ENCODE measurements around the gene FGD5.

Gene FGD5

DNA sequence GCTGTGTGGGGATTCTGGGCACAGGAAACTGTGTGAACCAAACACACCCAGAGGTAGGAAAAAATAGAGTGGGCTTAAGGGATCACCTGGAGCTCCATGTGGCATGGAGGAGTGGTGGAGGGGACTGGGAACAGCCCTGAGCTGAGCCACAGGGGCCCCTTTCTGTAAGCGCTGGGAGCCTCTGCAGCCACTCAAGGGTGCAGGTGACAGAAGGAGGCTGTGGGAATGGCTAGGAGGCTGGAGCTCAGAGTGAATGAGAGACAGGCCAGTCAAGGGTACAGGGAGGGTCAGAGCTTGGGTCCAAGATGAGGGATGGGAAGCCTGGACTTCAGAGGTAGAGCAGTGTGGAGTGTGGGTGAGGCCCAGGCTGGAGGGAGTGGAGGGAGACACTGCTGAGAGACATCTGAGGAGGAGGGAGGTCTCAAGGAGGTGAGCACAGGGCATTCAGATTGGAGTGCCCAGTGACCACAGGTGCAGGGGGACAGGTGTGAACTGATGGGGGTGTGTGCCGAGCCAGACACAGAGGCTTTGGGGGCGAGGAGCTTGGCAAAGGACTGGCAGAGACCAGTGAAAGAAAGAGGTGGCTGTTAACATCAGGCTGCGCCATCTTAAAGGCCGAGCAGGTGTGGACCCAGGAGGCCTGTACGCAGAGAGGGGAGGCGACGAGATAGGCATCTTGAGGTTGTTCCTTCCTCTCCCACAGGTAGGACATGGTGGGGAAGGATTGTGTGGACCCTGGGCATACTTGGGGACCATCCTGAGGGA is 56.8 kb downstream of the FGD5 start:
- no peak overlapping the region for H3K9ac ChIP-seq (ENCODE audit: low read depth, low read length)
- no peaks in the 10 kb centered on the region for H3K9me3 ChIP-seq (ENCODE audit: insufficient read depth, low read depth, low read length)
- no peak overlapping the region for H3K4me3 ChIP-seq (ENCODE audit: low read length)
- H3K27me3 ChIP-seq (ENCODE audit: insufficient read depth, low read length) = no peaks in the 10 kb centered on the region
- no peaks in the 10 kb centered on the region for H3K36me3 ChIP-seq (ENCODE audit: insufficient read depth, low read depth, low read length)
- H3K27ac ChIP-seq (ENCODE audit: low read length) = no peak overlapping the region
- no peaks in the 10 kb centered on the region; the same call in 1 of the 2 replicates for H3K4me1 ChIP-seq (ENCODE audit: insufficient read depth, low read length)

DNA sequence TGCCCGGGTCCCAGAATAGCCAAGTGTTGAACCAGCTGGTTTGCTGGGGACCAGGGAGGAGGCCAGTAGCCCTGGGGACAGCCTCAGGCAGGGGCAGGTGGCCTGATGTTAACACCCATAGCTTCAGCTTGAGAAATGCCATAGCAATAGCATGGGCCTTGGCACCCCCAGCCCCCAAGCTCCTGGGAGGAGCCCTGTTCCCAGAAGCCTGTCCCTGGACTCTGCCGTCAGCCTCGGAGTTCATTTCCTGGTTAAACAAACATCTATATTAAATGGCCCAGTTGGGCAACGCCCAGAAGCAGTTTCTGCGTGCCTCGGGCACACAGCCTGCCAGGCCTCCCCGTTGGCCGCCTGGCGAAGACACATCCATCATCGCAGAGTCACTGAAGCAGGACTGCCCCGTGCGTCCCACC is 58.2 kb downstream of the FGD5 start:
- no peaks in the 10 kb centered on the region for H3K36me3 ChIP-seq (ENCODE audit: insufficient read depth, low read depth, low read length)
- no peak overlapping the region for H3K4me3 ChIP-seq (ENCODE audit: low read length)
- H3K27me3 ChIP-seq (ENCODE audit: insufficient read depth, low read length) = no peaks in the 10 kb centered on the region
- H3K9ac ChIP-seq (ENCODE audit: low read depth, low read length) = no peak overlapping the region
- H3K27ac ChIP-seq (ENCODE audit: low read length) = no peak overlapping the region
- no peaks in the 10 kb centered on the region for H3K9me3 ChIP-seq (ENCODE audit: insufficient read depth, low read depth, low read length)
- no peaks in the 10 kb centered on the region; the same call in 1 of the 2 replicates for H3K4me1 ChIP-seq (ENCODE audit: insufficient read depth, low read length)

GRCh38 chr3:14877469-14877868 is 58.7 kb downstream of the FGD5 start:
- no peaks in the 10 kb centered on the region; the same call in 1 of the 2 replicates for H3K4me1 ChIP-seq (ENCODE audit: insufficient read depth, low read length)
- no peaks in the 10 kb centered on the region for H3K9me3 ChIP-seq (ENCODE audit: insufficient read depth, low read depth, low read length)
- no peak overlapping the region for H3K9ac ChIP-seq (ENCODE audit: low read depth, low read length)
- no peaks in the 10 kb centered on the region for H3K36me3 ChIP-seq (ENCODE audit: insufficient read depth, low read depth, low read length)
- H3K27ac ChIP-seq (ENCODE audit: low read length) = no peak overlapping the region
- no peaks in the 10 kb centered on the region for H3K27me3 ChIP-seq (ENCODE audit: insufficient read depth, low read length)
- no peak overlapping the region for H3K4me3 ChIP-seq (ENCODE audit: low read length)

DNA sequence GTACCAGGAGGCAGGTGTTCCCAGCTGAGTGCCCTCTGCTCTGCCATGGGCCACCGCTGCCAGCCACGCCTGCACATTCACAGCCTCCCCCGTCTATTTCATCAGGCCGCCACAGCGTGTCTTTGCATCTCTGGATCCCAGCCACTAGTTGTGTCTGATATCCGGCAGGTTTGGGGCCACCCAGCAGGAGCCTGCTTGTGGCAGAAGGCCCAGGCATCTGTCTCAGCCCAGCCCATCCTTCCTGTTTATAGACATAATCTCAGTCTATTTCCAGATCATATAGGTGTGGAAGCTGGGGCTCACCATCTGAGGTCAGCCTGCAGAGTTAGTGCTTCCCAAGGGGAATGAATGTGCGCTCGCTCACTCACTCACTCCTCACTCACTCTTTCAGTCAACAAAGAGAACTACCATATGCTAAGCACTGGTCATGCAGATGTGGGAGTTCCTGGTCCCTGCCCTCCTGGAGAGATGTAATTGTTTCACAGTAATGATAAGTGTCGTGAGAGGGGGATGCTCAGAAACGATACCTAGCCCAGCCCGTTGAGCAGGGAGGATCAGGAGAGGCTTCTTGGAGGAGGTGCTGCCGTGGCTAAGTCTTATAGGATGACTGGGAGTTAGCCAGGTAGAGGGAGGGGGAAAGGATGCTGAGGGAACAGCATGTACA is 60.6 kb downstream of the FGD5 start:
- no peak overlapping the region for H3K9ac ChIP-seq (ENCODE audit: low read depth, low read length)
- H3K27me3 ChIP-seq (ENCODE audit: insufficient read depth, low read length) = no peaks in the 10 kb centered on the region
- H3K9me3 ChIP-seq (ENCODE audit: insufficient read depth, low read depth, low read length) = no peaks in the 10 kb centered on the region
- no peak overlapping the region for H3K27ac ChIP-seq (ENCODE audit: low read length)
- no peaks in the 10 kb centered on the region for H3K36me3 ChIP-seq (ENCODE audit: insufficient read depth, low read depth, low read length)
- no peak overlapping the region for H3K4me3 ChIP-seq (ENCODE audit: low read length)
- H3K4me1 ChIP-seq (ENCODE audit: insufficient read depth, low read length) = no peaks in the 10 kb centered on the region; the same call in 1 of the 2 replicates

- no peaks in the 10 kb centered on the region for H3K27me3 ChIP-seq (ENCODE audit: insufficient read depth, low read length)
- H3K27ac ChIP-seq (ENCODE audit: low read length) = no peak overlapping the region
- H3K4me1 ChIP-seq (ENCODE audit: insufficient read depth, low read length) = no peaks in the 10 kb centered on the region; the same call in 1 of the 2 replicates
- H3K4me3 ChIP-seq (ENCODE audit: low read length) = no peak overlapping the region
- no peaks in the 10 kb centered on the region for H3K9me3 ChIP-seq (ENCODE audit: insufficient read depth, low read depth, low read length)
- no peak overlapping the region for H3K9ac ChIP-seq (ENCODE audit: low read depth, low read length)
- H3K36me3 ChIP-seq (ENCODE audit: insufficient read depth, low read depth, low read length) = no peaks in the 10 kb centered on the region
Observed at GRCh38 chr3:14880447-14881106, 61.8 kb downstream of the FGD5 start.

DNA sequence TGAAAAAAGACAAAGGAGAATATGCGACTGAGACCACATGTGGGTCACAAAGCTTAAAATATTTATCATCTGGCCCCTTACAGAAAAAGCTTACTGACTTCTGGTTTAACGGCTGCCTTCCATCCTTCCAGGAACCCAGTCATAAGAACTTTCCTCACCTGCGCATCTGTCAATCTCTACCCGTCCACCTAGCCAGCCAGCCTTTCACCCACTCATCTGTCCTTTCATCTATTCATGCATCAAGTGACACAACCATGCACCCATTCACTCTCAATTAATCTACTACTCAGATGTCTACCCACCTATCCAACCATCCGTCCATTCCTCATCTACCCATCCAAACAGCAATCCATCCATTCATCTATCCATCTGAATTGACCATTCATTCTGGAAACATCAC is 64.5 kb downstream of the FGD5 start:
- no peaks in the 10 kb centered on the region for H3K36me3 ChIP-seq (ENCODE audit: insufficient read depth, low read depth, low read length)
- H3K9me3 ChIP-seq (ENCODE audit: insufficient read depth, low read depth, low read length) = no peaks in the 10 kb centered on the region
- H3K9ac ChIP-seq (ENCODE audit: low read depth, low read length) = no peak overlapping the region
- H3K27me3 ChIP-seq (ENCODE audit: insufficient read depth, low read length) = no peaks in the 10 kb centered on the region
- no peak overlapping the region for H3K27ac ChIP-seq (ENCODE audit: low read length)
- H3K4me3 ChIP-seq (ENCODE audit: low read length) = no peak overlapping the region
- H3K4me1 ChIP-seq (ENCODE audit: insufficient read depth, low read length) = no peaks in the 10 kb centered on the region; the same call in 1 of the 2 replicates

DNA sequence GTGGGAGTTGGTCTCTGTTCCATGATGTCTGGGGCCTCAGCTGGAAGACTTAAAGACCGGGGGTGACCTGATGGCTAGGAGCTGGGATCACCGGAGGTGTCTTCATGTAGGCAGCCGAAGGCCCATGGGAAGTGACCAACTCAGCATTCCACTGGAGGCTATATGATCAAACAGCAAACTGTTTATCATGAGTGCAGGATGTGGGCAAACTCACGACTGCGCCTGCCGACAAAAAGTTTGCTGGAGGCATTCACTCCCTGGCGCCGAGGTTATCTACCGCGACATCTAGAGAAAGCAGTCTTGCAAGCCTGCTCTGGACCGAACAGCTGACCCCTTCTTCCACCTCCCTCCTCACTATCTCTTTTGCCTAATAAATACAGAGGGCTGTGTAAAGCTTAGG is 65.9 kb downstream of the FGD5 start:
- Histone ChIP-seq H3K4me1 (ENCODE audit: insufficient read depth, low read length) (no peaks in the 10 kb centered on the region; the same call in 1 of the 2 replicates), H3K9ac (ENCODE audit: low read depth, low read length) (no peak overlapping the region), H3K9me3 (ENCODE audit: insufficient read depth, low read depth, low read length) (no peaks in the 10 kb centered on the region), H3K4me3 (ENCODE audit: low read length) (no peak overlapping the region), H3K27me3 (ENCODE audit: insufficient read depth, low read length) (no peaks in the 10 kb centered on the region), H3K36me3 (ENCODE audit: insufficient read depth, low read depth, low read length) (no peaks in the 10 kb centered on the region), H3K27ac (ENCODE audit: low read length) (no peak overlapping the region)

DNA sequence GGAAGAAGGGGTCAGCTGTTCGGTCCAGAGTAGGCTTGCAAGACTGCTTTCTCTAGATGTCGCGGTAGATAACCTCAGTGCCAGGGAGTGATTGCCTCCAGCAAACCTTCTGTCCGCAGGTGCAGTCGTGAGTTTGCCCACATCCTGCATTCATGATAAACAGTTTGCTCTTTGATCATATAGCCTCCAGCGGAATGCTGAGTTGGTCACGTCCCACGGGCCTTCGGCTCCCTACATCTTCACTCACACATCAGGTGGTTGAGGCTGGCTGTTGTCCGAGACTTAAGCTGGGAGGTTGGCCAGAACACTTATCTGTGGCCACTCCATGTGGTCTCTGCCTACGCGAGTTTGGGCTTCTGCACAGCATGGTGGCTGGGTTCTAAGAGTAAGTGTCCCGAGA is 66.5 kb downstream of the FGD5 start:
- Histone ChIP-seq H3K4me1 (ENCODE audit: insufficient read depth, low read length) (no peaks in the 10 kb centered on the region), H3K9ac (ENCODE audit: low read depth, low read length) (no peak overlapping the region), H3K9me3 (ENCODE audit: insufficient read depth, low read depth, low read length) (no peaks in the 10 kb centered on the region), H3K27me3 (ENCODE audit: insufficient read depth, low read length) (no peaks in the 10 kb centered on the region), H3K27ac (ENCODE audit: low read length) (no peak overlapping the region), H3K36me3 (ENCODE audit: insufficient read depth, low read depth, low read length) (no peaks in the 10 kb centered on the region), H3K4me3 (ENCODE audit: low read length) (no peak overlapping the region)

- Histone ChIP-seq H3K4me3 (ENCODE audit: low read length) (no peak overlapping the region), H3K9ac (ENCODE audit: low read depth, low read length) (no peak overlapping the region), H3K27me3 (ENCODE audit: insufficient read depth, low read length) (no peaks in the 10 kb centered on the region), H3K9me3 (ENCODE audit: insufficient read depth, low read depth, low read length) (no peaks in the 10 kb centered on the region), H3K36me3 (ENCODE audit: insufficient read depth, low read depth, low read length) (no peaks in the 10 kb centered on the region), H3K4me1 (ENCODE audit: insufficient read depth, low read length) (no peaks in the 10 kb centered on the region), H3K27ac (ENCODE audit: low read length) (no peak overlapping the region)
Observed at GRCh38 chr3:14886101-14886500, 67.3 kb downstream of the FGD5 start.

DNA sequence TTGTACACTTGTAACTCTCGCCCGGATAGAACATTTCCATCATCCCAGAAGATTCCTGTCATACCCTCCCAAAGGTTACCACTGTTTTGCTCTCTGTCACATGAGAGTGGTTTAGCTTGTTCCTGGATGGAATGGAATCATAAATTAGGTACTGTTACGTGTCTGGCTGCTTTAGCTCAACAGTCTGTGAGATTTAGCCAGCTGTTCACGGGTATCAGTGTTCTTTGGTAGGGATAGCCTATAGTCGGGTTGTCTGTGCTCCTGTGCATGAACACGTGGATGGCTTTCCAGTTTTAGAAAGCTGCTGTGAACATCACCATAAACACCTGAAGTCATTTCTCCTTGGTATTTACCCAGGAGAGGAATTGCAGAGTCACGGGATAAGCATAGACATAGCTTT is 70.4 kb downstream of the FGD5 start:
- no peaks in the 10 kb centered on the region for H3K4me1 ChIP-seq (ENCODE audit: insufficient read depth, low read length)
- no peaks in the 10 kb centered on the region for H3K9me3 ChIP-seq (ENCODE audit: insufficient read depth, low read depth, low read length)
- no peaks in the 10 kb centered on the region for H3K27me3 ChIP-seq (ENCODE audit: insufficient read depth, low read length)
- no peaks in the 10 kb centered on the region for H3K36me3 ChIP-seq (ENCODE audit: insufficient read depth, low read depth, low read length)
- H3K9ac ChIP-seq (ENCODE audit: low read depth, low read length) = no peak overlapping the region
- no peak overlapping the region for H3K4me3 ChIP-seq (ENCODE audit: low read length)
- no peak overlapping the region for H3K27ac ChIP-seq (ENCODE audit: low read length)

DNA sequence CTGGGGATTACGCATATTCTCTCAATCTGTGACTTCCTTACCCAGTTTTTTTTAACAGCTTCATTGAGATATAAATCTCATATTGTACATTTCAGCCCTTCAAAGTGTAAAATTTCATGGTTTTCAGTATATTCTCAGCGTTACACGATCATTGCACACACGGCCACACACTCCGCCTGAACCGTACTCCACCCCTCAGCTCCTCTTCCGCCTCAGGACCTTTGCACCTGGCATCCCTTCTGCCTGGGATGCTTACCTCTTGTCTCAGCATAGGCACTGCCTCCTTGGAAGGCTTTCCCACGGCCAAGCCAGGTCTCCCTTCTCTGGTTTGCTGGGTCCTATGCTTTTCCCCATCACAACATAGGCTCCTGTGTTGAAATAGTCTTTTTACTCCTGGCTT is 71.2 kb downstream of the FGD5 start:
- Histone ChIP-seq H3K36me3 (ENCODE audit: insufficient read depth, low read depth, low read length) (no peaks in the 10 kb centered on the region), H3K4me3 (ENCODE audit: low read length) (no peak overlapping the region), H3K9me3 (ENCODE audit: insufficient read depth, low read depth, low read length) (no peaks in the 10 kb centered on the region), H3K27me3 (ENCODE audit: insufficient read depth, low read length) (no peaks in the 10 kb centered on the region), H3K27ac (ENCODE audit: low read length) (no peak overlapping the region), H3K9ac (ENCODE audit: low read depth, low read length) (no peak overlapping the region), H3K4me1 (ENCODE audit: insufficient read depth, low read length) (no peaks in the 10 kb centered on the region)

- Histone ChIP-seq H3K9me3 (ENCODE audit: insufficient read depth, low read depth, low read length) (no peaks in the 10 kb centered on the region), H3K4me3 (ENCODE audit: low read length) (no peak overlapping the region), H3K27ac (ENCODE audit: low read length) (no peak overlapping the region), H3K36me3 (ENCODE audit: insufficient read depth, low read depth, low read length) (no peaks in the 10 kb centered on the region), H3K4me1 (ENCODE audit: insufficient read depth, low read length) (no peaks in the 10 kb centered on the region), H3K9ac (ENCODE audit: low read depth, low read length) (no peak overlapping the region), H3K27me3 (ENCODE audit: insufficient read depth, low read length) (no peaks in the 10 kb centered on the region)
Observed at GRCh38 chr3:14890476-14890875, 71.7 kb downstream of the FGD5 start.
